GM04503 (cell line): ENCODE data around the gene MUC7.
"Not testable (repeated sequence)": the region's sequence is repeated elsewhere in the genome, so short reads cannot be mapped to it uniquely, and the experiment has no call there.

Experiments used
- DNase-seq: peaks from one replicate; pipeline ENCODE4 v3.0.0-alpha.2; 2012; ENCODE audit warnings: low read depth

The MUC7 gene

GRCh38 chr4:70471897-70472296 lies at the start of gene MUC7:
MUC7 (plus strand) TSS chr4:70472197; CDS start chr4:70474022, 1,825 bp downstream.
- no peak for DNase-seq

GRCh38 chr4:70425306-70425705 lies 46.7 kb upstream of the MUC7 start:
- DNase-seq: no peak

- no peak for DNase-seq
Observed at GRCh38 chr4:70426789-70427188, 45.2 kb upstream of the MUC7 start.

- no peak for DNase-seq
Observed at GRCh38 chr4:70437197-70437596, 34.8 kb upstream of the MUC7 start.

GRCh38 chr4:70442474-70442873 lies 29.5 kb upstream of the MUC7 start:
- no peak for DNase-seq

- no peak for DNase-seq
Observed at GRCh38 chr4:70443329-70443728, 28.7 kb upstream of the MUC7 start.

GRCh38 chr4:70449220-70449619 lies 22.8 kb upstream of the MUC7 start:
- no peak for DNase-seq

GRCh38 chr4:70452946-70453345 lies 19.1 kb upstream of the MUC7 start:
- DNase-seq: no peak

GRCh38 chr4:70463335-70463734 lies 8.7 kb upstream of the MUC7 start:
- DNase-seq: no peak

- DNase-seq: no peak
Observed at GRCh38 chr4:70473679-70474078, 1.7 kb downstream of the MUC7 start.

GRCh38 chr4:70488748-70489147 lies 16.8 kb downstream of the MUC7 start:
- DNase-seq: no peak

GRCh38 chr4:70496231-70496630 lies 24.2 kb downstream of the MUC7 start:
- no peak for DNase-seq

- not testable (repeated sequence) for DNase-seq
Observed at GRCh38 chr4:70501838-70502237, 29.8 kb downstream of the MUC7 start.

GRCh38 chr4:70504733-70505132 lies 32.7 kb downstream of the MUC7 start:
- no peak for DNase-seq

GRCh38 chr4:70505151-70505748 lies 33.3 kb downstream of the MUC7 start:
- DNase-seq: no peak

- no peak for DNase-seq
Observed at GRCh38 chr4:70508801-70509200, 36.8 kb downstream of the MUC7 start.

GRCh38 chr4:70511365-70511764 lies 39.4 kb downstream of the MUC7 start:
- no peak for DNase-seq

GRCh38 chr4:70515367-70516250 lies 43.6 kb downstream of the MUC7 start:
- DNase-seq: no peak

- DNase-seq: no peak
Observed at GRCh38 chr4:70518269-70518668, 46.3 kb downstream of the MUC7 start, which contains the start of gene AMTN. AMTN (plus strand) TSS chr4:70518569; CDS start chr4:70518778, 209 bp downstream.

- no peak for DNase-seq
Observed at GRCh38 chr4:70518716-70519115, 46.7 kb downstream of the MUC7 start.

GRCh38 chr4:70522626-70523025 lies 50.6 kb downstream of the MUC7 start:
- DNase-seq: no peak

GRCh38 chr4:70530997-70531396 lies 59.0 kb downstream of the MUC7 start:
- no peak for DNase-seq

GRCh38 chr4:70531981-70532380 lies 60.0 kb downstream of the MUC7 start:
- DNase-seq: no peak
